ENCODE data around the gene CXCL9. TPM values are rescaled to one million over a fixed set of nuclear protein-coding genes. Genes with fewer than 3 reads are reported as not detected.

The CXCL9 gene
- polyA plus RNA-seq, 3 donors: 0.46 to 0.95 (median 0.55) TPM

GRCh38 chr4:75997946-75998345 lies 9.4 kb downstream of the CXCL9 start:
- Histone ChIP-seq H2AFZ (ENCODE audit: insufficient read depth, low read depth, low read length, poor library complexity, severe bottlenecking) (no peak overlapping the region), H3K4me2 (replicated peaks; ENCODE audit: extremely low read depth, low read length, poor library complexity, severe bottlenecking) (no peak overlapping the region), H3K27me3 (ENCODE audit: control insufficient read depth in 2 of 2, insufficient read depth in 2 of 2, low read length in 2 of 2) (no peaks in the 10 kb centered on the region), H3K9me3 (replicated peaks in 1 of 2; ENCODE audit: control insufficient read depth in 1 of 2, insufficient read depth in 1 of 2, low read length in 2 of 2) (no peaks in the 10 kb centered on the region), H3K27ac (ENCODE audit: low read depth in 1 of 2, low read length in 2 of 2) (no peak overlapping the region), H4K20me1 (ENCODE audit: insufficient read depth, low read length) (no peaks in the 10 kb centered on the region), H3K36me3 (replicated peaks in 1 of 2; ENCODE audit: control insufficient read depth in 1 of 2, insufficient read depth in 2 of 2, low read length in 2 of 2) (no peaks in the 10 kb centered on the region), H3K4me1 (ENCODE audit: control insufficient read depth in 1 of 2, insufficient read depth in 2 of 2, low read length in 2 of 2) (peaks cover 14 to 15% of the 10 kb centered on the region in 2 donors), H3K4me3 (replicated peaks in 1 of 3; ENCODE audit: low read depth in 2 of 3, low read length in 3 of 3) (no peak overlapping the region), H3K9ac (ENCODE audit: insufficient read depth, low read length, poor library complexity, severe bottlenecking) (no peak overlapping the region), H3K79me2 (ENCODE audit: insufficient read depth, low read length) (no peaks in the 10 kb centered on the region)
- Mint-ChIP-seq H3K27me3 (ENCODE audit: low read depth in 3 of 3) (peaks cover 1 to 4% (median 2%) of the 10 kb centered on the region in 3 donors), H3K4me1 (peaks cover 14% of the 10 kb centered on the region), H3K9me3 (peaks cover 0 to 1% (median 0%) of the 10 kb centered on the region in 7 donors), H3K4me3 (no peak overlapping the region), H3K27ac (no peak overlapping the region), H3K36me3 (no peaks in the 10 kb centered on the region)
- intact Hi-C loops (cut with micrococcal nuclease): loop anchor here in 1 of 2 donors (2.0 kb wide), 1 partner anchor 69 kb away; no protein-coding TSS in a partner anchor
- TF ChIP-seq, protein P1, sequence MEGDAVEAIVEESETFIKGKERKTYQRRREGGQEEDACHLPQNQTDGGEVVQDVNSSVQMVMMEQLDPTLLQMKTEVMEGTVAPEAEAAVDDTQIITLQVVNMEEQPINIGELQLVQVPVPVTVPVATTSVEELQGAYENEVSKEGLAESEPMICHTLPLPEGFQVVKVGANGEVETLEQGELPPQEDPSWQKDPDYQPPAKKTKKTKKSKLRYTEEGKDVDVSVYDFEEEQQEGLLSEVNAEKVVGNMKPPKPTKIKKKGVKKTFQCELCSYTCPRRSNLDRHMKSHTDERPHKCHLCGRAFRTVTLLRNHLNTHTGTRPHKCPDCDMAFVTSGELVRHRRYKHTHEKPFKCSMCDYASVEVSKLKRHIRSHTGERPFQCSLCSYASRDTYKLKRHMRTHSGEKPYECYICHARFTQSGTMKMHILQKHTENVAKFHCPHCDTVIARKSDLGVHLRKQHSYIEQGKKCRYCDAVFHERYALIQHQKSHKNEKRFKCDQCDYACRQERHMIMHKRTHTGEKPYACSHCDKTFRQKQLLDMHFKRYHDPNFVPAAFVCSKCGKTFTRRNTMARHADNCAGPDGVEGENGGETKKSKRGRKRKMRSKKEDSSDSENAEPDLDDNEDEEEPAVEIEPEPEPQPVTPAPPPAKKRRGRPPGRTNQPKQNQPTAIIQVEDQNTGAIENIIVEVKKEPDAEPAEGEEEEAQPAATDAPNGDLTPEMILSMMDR (IDR thresholded peaks at IDR 0.05): no peak
- no peak for DNase-seq
- no CpG with 5 or more reads among the region's 2 CpGs for WGBS (ENCODE audit: insufficient coverage)

DNA sequence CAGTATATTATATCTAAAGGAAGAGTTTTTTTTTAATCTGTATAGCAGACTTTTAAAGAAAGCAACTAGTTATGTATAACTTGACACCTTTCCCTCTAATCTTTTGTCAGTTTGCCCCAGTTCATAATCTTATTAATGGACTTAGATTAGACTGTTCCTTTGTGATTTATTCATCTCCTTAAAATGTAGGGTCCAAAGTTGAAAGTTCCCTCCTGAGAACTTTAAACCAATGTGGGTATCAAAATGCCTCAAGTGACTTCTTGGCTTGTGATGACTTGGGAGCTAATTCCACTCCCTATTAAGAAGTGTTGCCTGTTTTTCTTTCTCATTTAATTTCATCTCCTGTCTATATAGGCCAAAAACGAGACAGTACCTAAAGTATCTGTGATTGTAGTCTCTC lies 10.2 kb downstream of the CXCL9 start:
- Histone ChIP-seq H3K36me3 (replicated peaks in 1 of 2; ENCODE audit: control insufficient read depth in 1 of 2, insufficient read depth in 2 of 2, low read length in 2 of 2) (no peaks in the 10 kb centered on the region), H3K9ac (ENCODE audit: insufficient read depth, low read length, poor library complexity, severe bottlenecking) (no peak overlapping the region), H3K79me2 (ENCODE audit: insufficient read depth, low read length) (no peaks in the 10 kb centered on the region), H3K27me3 (ENCODE audit: control insufficient read depth in 2 of 2, insufficient read depth in 2 of 2, low read length in 2 of 2) (peaks cover 0 to 2% of the 10 kb centered on the region in 2 donors), H2AFZ (ENCODE audit: insufficient read depth, low read depth, low read length, poor library complexity, severe bottlenecking) (no peak overlapping the region), H4K20me1 (ENCODE audit: insufficient read depth, low read length) (no peaks in the 10 kb centered on the region), H3K27ac (ENCODE audit: low read depth in 1 of 2, low read length in 2 of 2) (no peak overlapping the region), H3K4me3 (replicated peaks in 1 of 3; ENCODE audit: low read depth in 2 of 3, low read length in 3 of 3) (no peak overlapping the region), H3K4me2 (replicated peaks; ENCODE audit: extremely low read depth, low read length, poor library complexity, severe bottlenecking) (no peak overlapping the region), H3K9me3 (replicated peaks in 1 of 2; ENCODE audit: control insufficient read depth in 1 of 2, insufficient read depth in 1 of 2, low read length in 2 of 2) (no peaks in the 10 kb centered on the region), H3K4me1 (ENCODE audit: control insufficient read depth in 1 of 2, insufficient read depth in 2 of 2, low read length in 2 of 2) (peaks cover 7% of the 10 kb centered on the region in 2 donors)
- TF ChIP-seq, protein P1 (IDR thresholded peaks at IDR 0.05): no peak
- Mint-ChIP-seq H3K36me3 (no peaks in the 10 kb centered on the region), H3K27ac (no peak overlapping the region), H3K27me3 (ENCODE audit: low read depth in 3 of 3) (peaks cover 1 to 7% (median 4%) of the 10 kb centered on the region in 3 donors), H3K9me3 (no peaks in the 10 kb centered on the region), H3K4me1 (peaks cover 7% of the 10 kb centered on the region), H3K4me3 (no peak overlapping the region)
- no CpG with 5 or more reads among the region's 1 CpG for WGBS (ENCODE audit: insufficient coverage)
- intact Hi-C loops (cut with micrococcal nuclease): loop anchor here in 1 of 2 donors (2.0 kb wide), 1 partner anchor 70 kb away; no protein-coding TSS in a partner anchor
- no peak for DNase-seq
